PFSK-1 (cell line): ENCODE results near the gene RET.

Source experiments
- FOXP2 ChIP-seq: optimal IDR thresholded peaks from 2 replicates; pipeline ENCODE3; 2011; ENCODE audit warnings: borderline replicate concordance, control low read depth, inconsistent platforms; ENCODE audit not compliant: insufficient read depth; ENCODE audit errors: extremely low read length, extremely low read depth
- POLR2AphosphoS5 ChIP-seq: IDR thresholded peaks from 2 replicates; pipeline ENCODE4 v1.6.1; 2012; ENCODE audit warnings: low read depth, mild to moderate bottlenecking, control low read depth, low read length, moderate library complexity
- REST ChIP-seq, 2 experiments: IDR thresholded peaks; 2 replicates each; pipeline versions ENCODE4 v1.6.1 to v1.8.0; 2011 to 2012; ENCODE audit warnings: low read depth in 2 of 2, low read length in 2 of 2, control low read depth in 1 of 2, inconsistent platforms in 1 of 2, mild to moderate bottlenecking in 1 of 2, moderate library complexity in 1 of 2; ENCODE audit not compliant: insufficient read depth in 1 of 2
- SIN3A ChIP-seq: IDR thresholded peaks from 2 replicates; pipeline ENCODE4 v1.6.1; 2012; ENCODE audit warnings: mild to moderate bottlenecking, low read length, moderate library complexity, borderline replicate concordance; ENCODE audit not compliant: insufficient read depth
- TAF1 ChIP-seq: IDR thresholded peaks from 2 replicates; pipeline ENCODE4 v1.6.1; 2012; ENCODE audit warnings: low read length, control low read depth, borderline replicate concordance; ENCODE audit not compliant: insufficient read depth

RET gene

GRCh38 chr10:43035800-43036199, 41.1 kb upstream of the RET start:
- TF ChIP-seq FOXP2: no peak

GRCh38 chr10:43036481-43037428, 40.1 kb upstream of the RET start:
- no peak for TF ChIP-seq REST (IDR thresholded peaks at IDR 0.05; ENCODE audit: insufficient read depth in 1 of 2, low read depth in 2 of 2, low read length in 2 of 2)
- TF ChIP-seq FOXP2: no peak
- no peak for TF ChIP-seq SIN3A
- no peak for TF ChIP-seq TAF1
- no peak for TF ChIP-seq POLR2AphosphoS5

GRCh38 chr10:43037440-43037839, 39.4 kb upstream of the RET start:
- no peak for TF ChIP-seq TAF1
- TF ChIP-seq REST (IDR thresholded peaks at IDR 0.05; ENCODE audit: insufficient read depth in 1 of 2, low read depth in 2 of 2, low read length in 2 of 2): no peak
- no peak for TF ChIP-seq FOXP2
- no peak for TF ChIP-seq POLR2AphosphoS5
- TF ChIP-seq SIN3A: no peak

- no peak for TF ChIP-seq POLR2AphosphoS5
- no peak for TF ChIP-seq FOXP2
- TF ChIP-seq REST (IDR thresholded peaks at IDR 0.05; ENCODE audit: insufficient read depth in 1 of 2, low read depth in 2 of 2, low read length in 2 of 2): no peak
- no peak for TF ChIP-seq SIN3A
- TF ChIP-seq TAF1: no peak
Measured at GRCh38 chr10:43037942-43038782, 38.7 kb upstream of the RET start.

- no peak for TF ChIP-seq REST (IDR thresholded peaks at IDR 0.05; ENCODE audit: insufficient read depth in 1 of 2, low read depth in 2 of 2, low read length in 2 of 2)
- TF ChIP-seq FOXP2: no peak
- TF ChIP-seq POLR2AphosphoS5: no peak
- no peak for TF ChIP-seq TAF1
- no peak for TF ChIP-seq SIN3A
Measured at GRCh38 chr10:43038783-43039623, 37.9 kb upstream of the RET start.
